HL-60/S4 treated with phorbol 12-myristate 13-acetate at 8.2 ng/mL for 4 days and 3 days (cell line): Measurements from ENCODE around the gene MICOS13.

ENCODE experiments used
- in situ Hi-C: fragments of 300-500 bp; cut with MboI; formaldehyde crosslinking; loops from 2 replicates; pipeline ENCODE4 v1.15.0; 2022; ENCODE audit warnings: low sequenced_read_pairs

Gene MICOS13

GRCh38 chr19:5631567-5632240, 48.6 kb downstream of the MICOS13 start:
- in situ Hi-C loops: no loop called here

- in situ Hi-C loops: no loop called here
These were observed 51.3 kb downstream of the MICOS13 start for GRCh38 chr19:5628919-5629481.

GRCh38 chr19:5628461-5628860, 51.9 kb downstream of the MICOS13 start:
- in situ Hi-C loops: no loop called here
